ENCODE measurements around the gene KRTCAP2.

GRCh38 chr1:155126556-155127104 is 46.5 kb downstream of the KRTCAP2 start:
- TF ChIP-seq CTCF (conservative IDR thresholded peaks at IDR 0.05; ENCODE audit: low read depth, low read length) (no peak; the same call in 1 of the 2 replicates), EZH2 (IDR thresholded peaks at IDR 0.05; ENCODE audit: borderline replicate concordance, low read depth, low read length, poor library complexity, severe bottlenecking) (no peak)

All from A673 (cell line).